Esophagus squamous epithelium (tissue), 5 donors: Measurements from ENCODE around the gene SLC6A13. TPM values are rescaled to one million over a fixed set of nuclear protein-coding genes. Genes with fewer than 3 reads are reported as not detected.
"Not testable (repeated sequence)": the region's sequence is repeated elsewhere in the genome, so short reads cannot be mapped to it uniquely, and the experiment has no call there.

Experiments used
- DNase-seq: peaks from one replicate; lab custom pipeline; 2025; lab: John Stamatoyannopoulos, UW
- H3K27ac ChIP-seq, 4 donors: fragments of 200-600 bp; sonication (generic); one replicate each; pipeline ENCODE4 v1.5.1; 2016 to 2019; ENCODE audit warnings: mild to moderate bottlenecking in 1 of 4
- H3K27me3 ChIP-seq, 4 donors: fragments of 200-600 bp; sonication (generic); 1 replicate in 3 of 4; 2 replicates in 1 of 4; pipeline versions ENCODE4 v1.5.1 to v1.6.0; 2017 to 2021; ENCODE audit warnings: antibody characterized with exemption in 1 of 4
- H3K36me3 ChIP-seq, 3 donors: fragments of 200-600 bp; sonication (generic); one replicate each; pipeline ENCODE4 v1.5.1; 2016 to 2019
- H3K4me1 ChIP-seq, 3 donors: fragments of 200-600 bp; sonication (generic); one replicate each; pipeline ENCODE4 v1.5.1; 2017 to 2019
- H3K4me3 ChIP-seq, 4 donors: fragments of 200-600 bp; sonication (generic); 1 replicate in 3 of 4; 2 replicates in 1 of 4; pipeline ENCODE4 v1.5.1; 2016 to 2019; ENCODE audit warnings: mild to moderate bottlenecking in 2 of 4, moderate library complexity in 1 of 4
- H3K9me3 ChIP-seq, 3 donors: fragments of 200-600 bp; sonication (generic); one replicate each; pipeline ENCODE4 v1.5.1; 2016 to 2019
- CTCF ChIP-seq, 6 experiments: fragments of 450-650 bp in 4 of 6; fragments of 200-600 bp in 2 of 6; sonication (generic) in 2 of 6; IDR thresholded peaks; one replicate each; pipeline ENCODE4 v1.5.1; 2016 to 2019; ENCODE audit warnings: antibody characterized with exemption in 6 of 6, mild to moderate bottlenecking in 4 of 6, moderate library complexity in 4 of 6
- POLR2A ChIP-seq, 4 donors: fragments of 450-650 bp; IDR thresholded peaks; one replicate each; pipeline ENCODE4 v1.6.1; 2017; ENCODE audit warnings: antibody characterized with exemption in 4 of 4, mild to moderate bottlenecking in 4 of 4, moderate library complexity in 3 of 4
- WGBS, 2 donors: methylation state at CpG; one replicate each; pipeline ENCODE4 v1.1.5; 2018; 5-methylcytosine and 5-hydroxymethylcytosine counted together
- intact Hi-C: fragments of 100-400 bp; cut with DNase I; formaldehyde crosslinking; loops from one replicate; pipeline ENCODE4 v1.15.0; 2022
- total RNA-seq, 4 donors: library from RNA; depleted of rRNA; stranded (reverse); fragments of >200 nt; gene quantifications; one replicate each; pipeline ENCODE4 v1.1.0, GENCODE V29; 2016
- donor health status: DM: yes; HTN: yes; CAD: no.

SLC6A13 gene
- total RNA-seq, 4 donors from 2014 or later: not detected

- intact Hi-C loops: no loop called here
- no peak for TF ChIP-seq POLR2A (IDR thresholded peaks at IDR 0.05)
- no peak for TF ChIP-seq CTCF (IDR thresholded peaks at IDR 0.05)
- no peak for DNase-seq
- Histone ChIP-seq H3K27me3 (peaks cover 0 to 28% (median 0%) of the 10 kb centered on the region in 4 donors), H3K4me1 (no peaks in the 10 kb centered on the region), H3K27ac (no peak overlapping the region), H3K9me3 (peaks cover 0 to 27% (median 6%) of the 10 kb centered on the region in 3 donors), H3K36me3 (no peaks in the 10 kb centered on the region), H3K4me3 (no peak overlapping the region)
- WGBS, 2 donors: 68 to 69% methylated on average over 18 to 19 of the region's 19 CpGs
Observed at GRCh38 chr12:238736-239398, 23.8 kb downstream of the SLC6A13 start.

GRCh38 chr12:238116-238515 is 24.5 kb downstream of the SLC6A13 start:
- H3K36me3 ChIP-seq: no peaks in the 10 kb centered on the region
- H3K27ac ChIP-seq: no peak overlapping the region
- TF ChIP-seq POLR2A (IDR thresholded peaks at IDR 0.05) (no peak), CTCF (IDR thresholded peaks at IDR 0.05) (no peak)
- intact Hi-C loops: no loop called here
- H3K9me3 ChIP-seq: peaks cover 0 to 27% (median 6%) of the 10 kb centered on the region in 3 donors
- 73 to 90% methylated on average over 9 of the region's 9 CpGs for WGBS, 2 donors
- H3K4me3 ChIP-seq: no peak overlapping the region
- no peaks in the 10 kb centered on the region for H3K4me1 ChIP-seq
- peaks cover 0 to 28% (median 0%) of the 10 kb centered on the region in 4 donors for H3K27me3 ChIP-seq
- no peak for DNase-seq

GRCh38 chr12:237026-237815 is 25.4 kb downstream of the SLC6A13 start:
- intact Hi-C loops: no loop called here
- no peaks in the 10 kb centered on the region for H3K36me3 ChIP-seq

GRCh38 chr12:236445-236844 is 26.2 kb downstream of the SLC6A13 start:
- peaks cover 0 to 27% (median 6%) of the 10 kb centered on the region in 3 donors for H3K9me3 ChIP-seq
- no peak overlapping the region for H3K4me3 ChIP-seq
- no peak for TF ChIP-seq CTCF (IDR thresholded peaks at IDR 0.05)
- TF ChIP-seq POLR2A (IDR thresholded peaks at IDR 0.05): no peak
- H3K4me1 ChIP-seq: no peaks in the 10 kb centered on the region
- intact Hi-C loops: no loop called here
- whole genome bisulfite sequencing, 2 donors: 86 to 94% methylated on average over 3 of the region's 3 CpGs
- no peak for DNase-seq
- H3K27me3 ChIP-seq: peaks cover 0 to 23% (median 0%) of the 10 kb centered on the region in 4 donors
- H3K27ac ChIP-seq: no peak overlapping the region
- H3K36me3 ChIP-seq: no peaks in the 10 kb centered on the region

More at GRCh38 chr12:237026-237815, 25.4 kb downstream of the SLC6A13 start:
- no peak for DNase-seq
- Histone ChIP-seq H3K4me1 (no peaks in the 10 kb centered on the region), H3K4me3 (no peak overlapping the region), H3K9me3 (peaks cover 0 to 27% (median 6%) of the 10 kb centered on the region in 3 donors), H3K27me3 (peaks cover 0 to 27% (median 0%) of the 10 kb centered on the region in 4 donors), H3K27ac (no peak overlapping the region)
- TF ChIP-seq POLR2A (IDR thresholded peaks at IDR 0.05) (no peak), CTCF (IDR thresholded peaks at IDR 0.05) (no peak)
- WGBS, 2 donors: 88 to 92% methylated on average over 8 to 9 of the region's 13 CpGs

GRCh38 chr12:235967-236366 is 26.7 kb downstream of the SLC6A13 start:
- H3K4me3 ChIP-seq, intact Hi-C loops, H3K27ac ChIP-seq, DNase-seq, H3K4me1 ChIP-seq, H3K36me3 ChIP-seq: not testable (repeated sequence)
- H3K27me3 ChIP-seq: peaks cover 0 to 24% (median 0%) of the 10 kb centered on the region in 4 donors
- H3K9me3 ChIP-seq: peaks cover 0 to 27% (median 6%) of the 10 kb centered on the region in 3 donors
- 83 to 86% methylated on average over 4 of the region's 4 CpGs for WGBS, 2 donors
